Measurements from ENCODE around the gene C3orf49. TPM values are rescaled to one million over a fixed set of nuclear protein-coding genes. Genes with fewer than 3 reads are reported as not detected.

C3orf49 gene
- total and polyA plus RNA-seq, 3 experiments from 2014 or later = not detected

- peaks cover 24% of the 10 kb centered on the region for H3K4me1 ChIP-seq (ENCODE audit: insufficient read depth, low read length)
- POLR2A ChIA-PET = no interaction called here
These were observed 57.2 kb downstream of the C3orf49 start for GRCh38 chr3:63876260-63876659.

DNA sequence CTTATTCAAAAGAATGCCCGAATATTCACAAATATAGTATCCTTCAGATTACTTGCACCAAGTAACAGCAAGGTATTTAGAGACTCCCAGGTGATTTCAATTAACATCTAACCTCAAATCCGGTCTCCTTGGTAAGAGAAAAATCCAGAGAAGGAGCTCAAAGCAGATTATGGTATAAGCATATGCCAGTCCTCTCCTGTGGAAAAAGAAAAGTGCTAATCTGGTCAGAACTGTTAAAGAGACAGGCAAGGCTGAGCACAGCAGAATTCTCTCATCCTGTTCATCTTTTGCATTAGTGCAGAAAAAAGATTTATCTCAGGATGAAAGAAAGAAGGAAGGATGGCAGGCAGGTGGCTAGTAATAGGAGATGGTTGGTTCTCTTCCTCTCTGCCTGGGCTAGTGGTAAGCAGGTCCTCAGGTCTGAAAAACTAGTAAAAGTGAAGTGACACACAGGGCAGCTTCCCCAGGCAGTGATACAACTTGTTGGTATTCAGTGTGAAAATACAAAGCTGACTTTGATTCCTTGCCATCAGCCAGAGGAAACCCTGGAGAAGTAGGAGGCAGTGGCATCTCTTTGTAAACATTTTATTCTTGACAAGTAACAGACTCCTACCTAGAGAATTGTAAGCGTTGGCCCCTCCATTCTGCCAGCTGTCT lies 58.8 kb downstream of the C3orf49 start:
- H3K9me3 ChIP-seq (ENCODE audit: low read length) = no peaks in the 10 kb centered on the region
- Mint-ChIP-seq H3K36me3 (peaks cover 0 to 9% (median 4%) of the 10 kb centered on the region in 3 donors), H3K27me3 (no peaks in the 10 kb centered on the region), H3K4me3 (no peak overlapping the region), H3K9me3 (no peaks in the 10 kb centered on the region), H3K27ac (peak overlapping the region in 7 of 8 donors; percentile 4 to 78 (median 28)), H3K4me1 (peaks cover 67 to 89% (median 87%) of the 10 kb centered on the region in 3 donors)
- no peaks in the 10 kb centered on the region for H3K36me3 ChIP-seq (ENCODE audit: insufficient read depth, low read length)
- no peak overlapping the region for H3K4me3 ChIP-seq (ENCODE audit: low read length)
- peaks cover 24% of the 10 kb centered on the region for H3K4me1 ChIP-seq (ENCODE audit: insufficient read depth, low read length)
- CTCF ChIA-PET = no interaction called here
- DNase-seq = no peak
- H3K27ac ChIP-seq (ENCODE audit: low read depth, low read length) = no peak overlapping the region
- no peaks in the 10 kb centered on the region for H3K27me3 ChIP-seq (ENCODE audit: insufficient read depth, low read length, poor library complexity, severe bottlenecking)
- POLR2A ChIA-PET = no interaction called here

More at GRCh38 chr3:63876260-63876659, 57.2 kb downstream of the C3orf49 start:
- no peak overlapping the region for H3K27ac ChIP-seq (ENCODE audit: low read depth, low read length)
- H3K36me3 Mint-ChIP-seq = peaks cover 0 to 9% (median 4%) of the 10 kb centered on the region in 3 donors
- DNase-seq = no peak
- peak overlapping the region in 1 of 8 donors; percentile 23 for H3K27ac Mint-ChIP-seq
- H3K9me3 ChIP-seq (ENCODE audit: low read length) = no peaks in the 10 kb centered on the region
- no peaks in the 10 kb centered on the region for H3K27me3 Mint-ChIP-seq
- H3K4me3 ChIP-seq (ENCODE audit: low read length) = no peak overlapping the region
- no peaks in the 10 kb centered on the region for H3K27me3 ChIP-seq (ENCODE audit: insufficient read depth, low read length, poor library complexity, severe bottlenecking)
- peaks cover 69 to 93% (median 89%) of the 10 kb centered on the region in 3 donors for H3K4me1 Mint-ChIP-seq
- H3K9me3 Mint-ChIP-seq = no peaks in the 10 kb centered on the region
- H3K36me3 ChIP-seq (ENCODE audit: insufficient read depth, low read length) = no peaks in the 10 kb centered on the region
- CTCF ChIA-PET = interaction anchor here (1.4 kb wide), 1 partner anchor 9 kb away, joined by 3 read pairs; no protein-coding TSS in a partner anchor
- H3K4me3 Mint-ChIP-seq = no peak overlapping the region

DNA sequence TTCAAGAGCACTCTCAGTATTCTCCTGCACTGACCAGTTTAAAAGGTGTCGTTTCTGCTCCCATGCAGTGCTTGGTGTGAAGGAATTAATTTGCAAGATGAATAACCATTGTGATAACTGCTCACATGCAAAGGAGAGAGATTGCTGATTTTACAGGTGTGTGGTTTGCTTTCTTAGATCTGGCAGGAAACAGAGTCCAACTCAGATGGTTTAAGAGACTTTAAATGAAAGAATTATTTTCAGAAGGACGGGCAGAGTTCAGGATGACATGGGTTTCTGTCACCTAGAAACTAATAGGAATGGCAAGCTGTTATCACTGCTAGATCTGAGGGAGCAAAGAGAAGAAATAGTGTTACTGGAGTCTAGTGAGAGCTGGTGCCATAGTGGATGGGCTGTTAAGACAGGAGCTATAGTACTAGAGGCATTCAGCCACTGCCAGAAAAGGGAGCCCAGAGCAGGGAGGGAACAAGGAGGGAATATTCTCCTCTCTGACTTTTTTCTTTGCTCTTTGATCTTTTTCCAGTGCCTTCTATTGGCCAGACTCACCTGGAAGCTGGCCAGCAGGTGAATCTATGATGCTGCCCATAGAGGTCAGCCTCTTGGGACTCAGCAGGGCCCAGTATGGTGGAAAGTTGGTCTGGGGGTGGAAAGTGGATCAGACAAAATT lies 59.4 kb downstream of the C3orf49 start:
- H3K4me3 ChIP-seq (ENCODE audit: low read length) = no peak overlapping the region
- ChIA-PET CTCF (no interaction called here), POLR2A (no interaction called here)
- H3K27ac ChIP-seq (ENCODE audit: low read depth, low read length) = no peak overlapping the region
- peaks cover 24% of the 10 kb centered on the region for H3K4me1 ChIP-seq (ENCODE audit: insufficient read depth, low read length)
- peaks cover 0 to 9% (median 4%) of the 10 kb centered on the region in 3 donors for H3K36me3 Mint-ChIP-seq
- H3K27me3 ChIP-seq (ENCODE audit: insufficient read depth, low read length, poor library complexity, severe bottlenecking) = no peaks in the 10 kb centered on the region
- H3K27me3 Mint-ChIP-seq = no peaks in the 10 kb centered on the region
- no peaks in the 10 kb centered on the region for H3K9me3 Mint-ChIP-seq
- no peaks in the 10 kb centered on the region for H3K36me3 ChIP-seq (ENCODE audit: insufficient read depth, low read length)
- peaks cover 65 to 92% (median 87%) of the 10 kb centered on the region in 3 donors for H3K4me1 Mint-ChIP-seq
- H3K9me3 ChIP-seq (ENCODE audit: low read length) = no peaks in the 10 kb centered on the region
- H3K4me3 Mint-ChIP-seq = peak overlapping the region in 2 of 7 donors; percentile 3 to 46
- DNase-seq = no peak
- peak overlapping the region; percentile 4 to 84 (median 33) for H3K27ac Mint-ChIP-seq

DNA sequence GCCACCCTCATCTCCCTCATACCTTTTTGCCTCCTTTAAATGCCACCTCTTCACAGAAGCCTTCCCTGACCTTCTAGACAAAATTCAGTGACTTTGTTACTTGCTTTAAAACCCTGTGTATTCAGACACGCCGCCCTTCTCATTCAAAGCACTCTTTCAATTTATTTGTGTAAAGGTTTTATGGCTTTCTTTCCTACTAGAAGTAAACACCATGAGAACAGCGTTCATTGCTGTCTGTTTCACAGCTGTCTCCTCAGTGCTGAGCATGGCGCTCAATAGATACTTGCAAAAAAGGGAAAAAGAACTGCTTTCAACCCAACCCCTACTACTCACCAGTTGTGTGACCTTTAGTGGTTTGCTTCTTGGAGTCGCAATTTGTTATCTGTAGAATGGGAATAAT lies 61.6 kb downstream of the C3orf49 start:
- no peak overlapping the region for H3K4me3 ChIP-seq (ENCODE audit: low read length)
- Mint-ChIP-seq H3K4me3 (no peak overlapping the region), H3K4me1 (peaks cover 56 to 88% (median 78%) of the 10 kb centered on the region in 3 donors), H3K36me3 (peaks cover 0 to 7% (median 4%) of the 10 kb centered on the region in 3 donors), H3K27me3 (no peaks in the 10 kb centered on the region), H3K9me3 (no peaks in the 10 kb centered on the region), H3K27ac (peak overlapping the region in 4 of 8 donors; percentile 5 to 79 (median 32))
- no peaks in the 10 kb centered on the region for H3K9me3 ChIP-seq (ENCODE audit: low read length)
- H3K27ac ChIP-seq (ENCODE audit: low read depth, low read length) = no peak overlapping the region
- H3K27me3 ChIP-seq (ENCODE audit: insufficient read depth, low read length, poor library complexity, severe bottlenecking) = no peaks in the 10 kb centered on the region
- H3K36me3 ChIP-seq (ENCODE audit: insufficient read depth, low read length) = no peaks in the 10 kb centered on the region
- peaks cover 17% of the 10 kb centered on the region for H3K4me1 ChIP-seq (ENCODE audit: insufficient read depth, low read length)
- no peak for DNase-seq
- ChIA-PET POLR2A (no interaction called here), CTCF (no interaction called here)

DNA sequence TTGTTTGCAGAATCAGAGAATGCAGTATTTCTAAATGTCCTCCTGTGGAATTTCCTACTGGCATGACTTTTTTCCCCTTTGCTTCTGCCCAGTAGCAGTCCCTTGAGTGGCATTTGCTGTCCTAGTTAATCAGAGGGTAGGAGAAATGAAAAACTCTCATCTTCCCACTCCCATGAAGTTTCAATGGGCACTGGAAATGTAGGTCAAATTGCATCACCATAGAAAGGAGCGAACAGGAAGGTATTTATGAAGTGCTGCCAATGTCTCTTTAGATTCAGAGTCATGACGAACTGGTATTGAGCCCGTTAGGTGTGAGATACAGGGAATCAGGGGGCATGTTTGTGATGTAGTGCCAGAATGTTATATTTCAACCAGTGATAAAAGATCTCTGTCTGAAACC lies 67.8 kb downstream of the C3orf49 start:
- ChIA-PET POLR2A (no interaction called here), CTCF (no interaction called here)
- Mint-ChIP-seq H3K36me3 (peaks cover 0 to 10% (median 7%) of the 10 kb centered on the region in 3 donors), H3K9me3 (no peaks in the 10 kb centered on the region), H3K4me3 (peak overlapping the region in 2 of 7 donors; percentile 18 to 27), H3K27ac (peak overlapping the region in 7 of 8 donors; percentile 16 to 86 (median 70)), H3K27me3 (no peaks in the 10 kb centered on the region), H3K4me1 (peaks cover 24 to 69% (median 59%) of the 10 kb centered on the region in 3 donors)
- no peaks in the 10 kb centered on the region for H3K4me1 ChIP-seq (ENCODE audit: insufficient read depth, low read length)
- H3K4me3 ChIP-seq (ENCODE audit: low read length) = no peak overlapping the region
- no peak overlapping the region for H3K27ac ChIP-seq (ENCODE audit: low read depth, low read length)
- no peaks in the 10 kb centered on the region for H3K9me3 ChIP-seq (ENCODE audit: low read length)
- DNase-seq = no peak
- no peaks in the 10 kb centered on the region for H3K27me3 ChIP-seq (ENCODE audit: insufficient read depth, low read length, poor library complexity, severe bottlenecking)
- H3K36me3 ChIP-seq (ENCODE audit: insufficient read depth, low read length) = no peaks in the 10 kb centered on the region

- Histone ChIP-seq H3K4me1 (ENCODE audit: insufficient read depth, low read length) (peaks cover 8% of the 10 kb centered on the region), H3K36me3 (ENCODE audit: insufficient read depth, low read length) (no peaks in the 10 kb centered on the region), H3K27ac (ENCODE audit: low read depth, low read length) (no peak overlapping the region), H3K9me3 (ENCODE audit: low read length) (no peaks in the 10 kb centered on the region), H3K4me3 (ENCODE audit: low read length) (no peak overlapping the region), H3K27me3 (ENCODE audit: insufficient read depth, low read length, poor library complexity, severe bottlenecking) (no peaks in the 10 kb centered on the region)
- H3K27ac Mint-ChIP-seq = no peak overlapping the region
- POLR2A ChIA-PET = no interaction called here
- CTCF ChIA-PET = no interaction called here
- no peaks in the 10 kb centered on the region for H3K9me3 Mint-ChIP-seq
- no peak overlapping the region for H3K4me3 Mint-ChIP-seq
- H3K27me3 Mint-ChIP-seq = no peaks in the 10 kb centered on the region
- no peak for DNase-seq
- H3K4me1 Mint-ChIP-seq = peaks cover 35 to 80% (median 62%) of the 10 kb centered on the region in 3 donors
- peaks cover 0 to 12% (median 9%) of the 10 kb centered on the region in 3 donors for H3K36me3 Mint-ChIP-seq
These were observed 72.4 kb downstream of the C3orf49 start for GRCh38 chr3:63891518-63891917.

DNA sequence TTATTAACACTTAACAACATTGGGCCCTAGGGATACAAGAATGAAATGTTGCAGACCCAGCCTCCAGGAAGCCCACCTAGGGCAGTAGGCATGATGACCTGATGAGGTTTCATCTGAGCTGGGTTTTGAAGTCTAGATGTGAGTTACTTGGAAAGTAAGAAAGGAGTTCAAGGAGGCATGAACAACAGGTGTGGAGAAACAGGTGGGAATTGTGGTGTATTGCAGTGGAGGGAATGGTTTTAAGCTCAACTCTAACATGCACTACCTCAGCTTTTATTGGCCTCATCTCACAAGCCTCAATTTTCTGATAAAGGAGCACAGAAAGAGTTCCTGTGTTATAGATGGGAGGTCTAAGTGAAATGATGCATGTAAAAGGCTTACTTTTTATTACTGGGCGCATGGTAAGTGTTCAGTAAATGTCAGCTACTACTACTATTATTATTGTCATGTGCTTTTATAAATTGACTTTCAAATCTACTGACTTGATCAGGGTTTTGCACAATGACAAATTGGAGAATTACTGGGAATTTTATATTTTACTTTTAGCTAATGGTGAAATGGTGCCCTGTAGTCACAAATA lies 73.8 kb downstream of the C3orf49 start:
- CTCF ChIA-PET = interaction anchor here (1.2 kb wide), 1 partner anchor 23 kb away, joined by 4 read pairs; no protein-coding TSS in a partner anchor
- H3K27ac Mint-ChIP-seq = peak overlapping the region in 3 of 8 donors; percentile 14 to 24 (median 15)
- no peaks in the 10 kb centered on the region for H3K27me3 Mint-ChIP-seq

More for the DNA sequence above, 73.8 kb downstream of the C3orf49 start:
- DNase-seq = no peak
- peaks cover 32 to 76% (median 66%) of the 10 kb centered on the region in 3 donors for H3K4me1 Mint-ChIP-seq
- H3K9me3 Mint-ChIP-seq = no peaks in the 10 kb centered on the region
- no peaks in the 10 kb centered on the region for H3K27me3 ChIP-seq (ENCODE audit: insufficient read depth, low read length, poor library complexity, severe bottlenecking)
- no peak overlapping the region for H3K27ac ChIP-seq (ENCODE audit: low read depth, low read length)
- no peaks in the 10 kb centered on the region for H3K36me3 ChIP-seq (ENCODE audit: insufficient read depth, low read length)
- no peak overlapping the region for H3K4me3 Mint-ChIP-seq
- peaks cover 8% of the 10 kb centered on the region for H3K4me1 ChIP-seq (ENCODE audit: insufficient read depth, low read length)
- H3K4me3 ChIP-seq (ENCODE audit: low read length) = no peak overlapping the region
- no peaks in the 10 kb centered on the region for H3K9me3 ChIP-seq (ENCODE audit: low read length)
- H3K36me3 Mint-ChIP-seq = peaks cover 0 to 14% (median 9%) of the 10 kb centered on the region in 3 donors
- POLR2A ChIA-PET = no interaction called here

Measured in CD8-positive, alpha-beta memory T cell (primary cell).